Measurements from ENCODE around the gene MSI2. TPM values are rescaled to one million over a fixed set of nuclear protein-coding genes. Genes with fewer than 3 reads are reported as not detected.

Gene MSI2
- total RNA-seq, 1 donor: 12.6 TPM

- TF ChIP-seq CTCF (IDR thresholded peaks at IDR 0.05; ENCODE audit: insufficient read depth, low read length): no peak
- H3K4me3 ChIP-seq (ENCODE audit: low read depth, low read length): no peak overlapping the region
- DNase-seq (ENCODE audit: low read depth): no peak
These were observed 18.9 kb downstream of the MSI2 start for GRCh38 chr17:57275071-57275764.

- H3K4me3 ChIP-seq (ENCODE audit: low read depth, low read length): no peak overlapping the region
- TF ChIP-seq CTCF (IDR thresholded peaks at IDR 0.05; ENCODE audit: insufficient read depth, low read length): no peak
- DNase-seq (ENCODE audit: low read depth): no peak
These were observed 20.3 kb downstream of the MSI2 start for GRCh38 chr17:57276621-57277020.

GRCh38 chr17:57277923-57278604 is 21.7 kb downstream of the MSI2 start:
- H3K4me3 ChIP-seq (ENCODE audit: low read depth, low read length): no peak overlapping the region
- TF ChIP-seq CTCF (IDR thresholded peaks at IDR 0.05; ENCODE audit: insufficient read depth, low read length): no peak
- DNase-seq (ENCODE audit: low read depth): no peak

GRCh38 chr17:57278740-57279387 is 22.5 kb downstream of the MSI2 start:
- no peak for TF ChIP-seq CTCF (IDR thresholded peaks at IDR 0.05; ENCODE audit: insufficient read depth, low read length)
- H3K4me3 ChIP-seq (ENCODE audit: low read depth, low read length): no peak overlapping the region
- DNase-seq (ENCODE audit: low read depth): no peak

GRCh38 chr17:57279432-57279831 is 23.1 kb downstream of the MSI2 start:
- no peak for DNase-seq (ENCODE audit: low read depth)
- no peak for TF ChIP-seq CTCF (IDR thresholded peaks at IDR 0.05; ENCODE audit: insufficient read depth, low read length)
- H3K4me3 ChIP-seq (ENCODE audit: low read depth, low read length): no peak overlapping the region

- H3K4me3 ChIP-seq (ENCODE audit: low read depth, low read length): no peak overlapping the region
- TF ChIP-seq CTCF (IDR thresholded peaks at IDR 0.05; ENCODE audit: insufficient read depth, low read length): no peak
- no peak for DNase-seq (ENCODE audit: low read depth)
These were observed 25.6 kb downstream of the MSI2 start for GRCh38 chr17:57281887-57282286.

Data from fibroblast of the aortic adventitia (primary cell).